Middle frontal gyrus (tissue), 1 donor: ENCODE data around the gene TBC1D22A.

Source experiments
- DNase-seq: peaks from one replicate; pipeline ENCODE4 v3.0.0-alpha.2; 2015; ENCODE audit warnings: low spot score; ENCODE audit errors: extremely low spot score

Gene TBC1D22A

GRCh38 chr22:46834021-46834737 lies 71.7 kb downstream of the TBC1D22A start:
- no peak for DNase-seq

DNA sequence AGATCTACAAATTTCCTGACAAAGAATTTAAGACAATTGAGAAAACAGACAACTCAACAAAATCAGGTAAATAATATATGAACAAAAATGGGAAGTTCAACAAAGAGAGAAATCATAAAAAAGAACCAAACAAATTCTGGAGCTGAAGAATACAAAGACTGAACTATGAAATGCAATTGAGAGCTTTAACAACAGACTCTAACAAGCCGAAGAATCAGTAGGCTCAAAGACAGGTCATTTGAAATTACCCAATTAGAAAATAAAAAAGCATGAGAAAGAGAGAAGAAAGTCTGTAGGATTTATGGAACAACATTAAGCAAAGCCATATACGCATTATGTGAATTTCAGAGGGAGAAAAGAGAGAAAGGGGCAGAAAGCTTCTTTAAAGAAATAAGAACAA lies 72.8 kb downstream of the TBC1D22A start:
- DNase-seq, result no peak

- no peak for DNase-seq
Measured at GRCh38 chr22:46835693-46836092, 73.2 kb downstream of the TBC1D22A start.

GRCh38 chr22:46841522-46841921 lies 79.1 kb downstream of the TBC1D22A start:
- no peak for DNase-seq

DNA sequence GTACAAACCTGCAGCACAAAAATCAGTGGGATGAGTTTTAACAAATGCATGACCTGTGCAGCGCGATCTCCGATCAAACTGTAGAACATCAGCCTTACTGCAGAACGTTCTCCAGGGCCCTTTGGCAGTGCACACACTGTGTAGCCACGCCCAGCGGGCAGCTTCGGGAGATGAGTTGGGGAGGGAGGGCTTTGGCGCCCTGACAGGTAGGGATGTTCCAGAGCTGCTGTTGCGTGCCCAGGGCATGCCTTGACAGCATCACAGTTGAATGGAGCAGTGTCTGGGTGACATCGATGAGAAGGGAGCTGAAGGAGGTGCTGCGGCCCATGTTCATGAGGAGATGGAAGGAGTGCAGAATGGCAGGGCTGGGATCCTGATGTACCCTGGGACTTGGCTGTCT lies 80.2 kb downstream of the TBC1D22A start:
- no peak for DNase-seq

DNA sequence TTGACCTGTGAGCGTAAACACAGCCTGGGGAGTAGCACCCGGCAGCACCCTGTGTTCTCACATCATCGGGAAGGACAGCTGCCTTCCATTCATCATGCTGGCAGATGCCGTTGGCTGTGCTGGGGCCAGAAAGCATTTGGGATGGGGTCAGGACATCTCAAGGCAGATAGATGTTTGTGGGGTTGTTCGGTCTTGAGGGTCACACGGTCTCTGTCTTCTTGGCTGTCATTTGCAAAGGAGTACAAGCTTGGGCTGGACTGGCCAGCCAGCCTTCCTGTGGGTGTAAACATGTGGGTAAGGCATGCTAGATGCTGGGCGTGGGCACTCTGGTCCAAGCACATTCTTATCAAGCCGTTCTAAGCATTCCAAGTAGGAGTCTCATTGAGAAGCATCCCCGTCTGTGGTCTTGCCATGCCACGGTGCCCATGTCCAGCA lies 81.4 kb downstream of the TBC1D22A start:
- no peak for DNase-seq

DNA sequence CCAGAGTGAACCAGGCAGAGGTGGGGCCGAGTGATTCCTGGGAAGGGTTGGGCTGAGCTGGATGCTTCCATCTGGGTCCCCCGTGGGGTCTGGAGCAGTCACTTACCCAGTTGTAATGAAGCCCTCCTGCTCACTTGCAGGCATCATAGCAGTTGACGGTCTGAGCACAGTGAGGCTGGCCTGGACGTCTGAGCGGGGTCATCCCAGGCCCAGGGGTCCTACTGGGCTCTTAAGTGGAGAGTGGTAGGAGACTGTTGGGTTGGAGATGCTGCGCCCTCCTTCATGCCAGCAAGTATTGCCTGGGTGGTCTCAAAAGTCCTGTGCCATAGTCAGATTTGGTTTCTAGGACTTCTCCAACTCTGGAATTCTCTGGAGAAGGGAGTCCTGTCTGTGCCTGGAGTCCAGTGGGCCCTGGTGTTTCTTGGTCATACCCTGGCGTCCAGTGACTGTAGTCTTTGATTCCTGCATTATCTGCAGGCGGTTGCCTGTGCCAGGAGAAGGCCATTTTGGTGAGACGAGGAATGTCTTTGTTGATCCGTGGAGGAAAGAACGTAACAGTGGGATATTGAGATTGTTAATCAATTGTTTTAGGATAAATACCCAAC lies 82.3 kb downstream of the TBC1D22A start:
- no peak for DNase-seq

- no peak for DNase-seq
Measured at GRCh38 chr22:46845296-46846149, 83.1 kb downstream of the TBC1D22A start.

DNA sequence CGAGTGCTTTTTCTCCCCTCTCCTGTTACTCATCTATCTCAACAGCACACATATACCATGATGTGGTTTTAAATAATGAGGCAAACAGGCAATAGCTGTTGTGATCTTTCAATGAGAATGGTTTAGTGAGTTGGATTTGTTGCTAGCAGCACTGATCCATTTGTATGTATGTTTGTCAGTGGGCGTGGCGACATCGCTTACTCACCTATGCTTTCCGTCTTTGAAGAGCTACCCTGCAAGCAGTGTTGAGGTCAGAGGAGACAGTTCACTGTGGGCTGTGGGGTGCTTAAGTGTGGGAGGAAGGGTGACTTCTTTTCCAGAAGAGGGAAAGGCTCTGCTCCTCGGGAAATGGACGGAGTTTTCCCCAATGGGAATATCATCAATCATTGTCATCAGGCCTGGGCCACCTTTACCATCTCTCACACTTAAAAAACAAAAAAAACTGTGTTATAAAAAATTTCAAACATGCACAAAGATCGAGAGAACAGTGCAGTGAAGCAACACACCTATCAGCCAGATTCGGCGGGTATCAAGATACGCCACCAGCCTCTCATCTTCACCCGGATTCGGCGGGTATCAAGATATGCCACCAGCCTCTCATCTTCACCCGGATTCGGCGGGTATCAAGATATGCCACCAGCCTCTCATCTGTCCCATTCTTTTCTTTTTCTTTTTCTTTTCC lies 83.8 kb downstream of the TBC1D22A start:
- no peak for DNase-seq

- DNase-seq, result no peak
Measured at GRCh38 chr22:46846832-46847355, 84.4 kb downstream of the TBC1D22A start.

GRCh38 chr22:46848197-46848596 lies 85.7 kb downstream of the TBC1D22A start:
- DNase-seq, result no peak

GRCh38 chr22:46849101-46849500 lies 86.7 kb downstream of the TBC1D22A start:
- no peak for DNase-seq

DNA sequence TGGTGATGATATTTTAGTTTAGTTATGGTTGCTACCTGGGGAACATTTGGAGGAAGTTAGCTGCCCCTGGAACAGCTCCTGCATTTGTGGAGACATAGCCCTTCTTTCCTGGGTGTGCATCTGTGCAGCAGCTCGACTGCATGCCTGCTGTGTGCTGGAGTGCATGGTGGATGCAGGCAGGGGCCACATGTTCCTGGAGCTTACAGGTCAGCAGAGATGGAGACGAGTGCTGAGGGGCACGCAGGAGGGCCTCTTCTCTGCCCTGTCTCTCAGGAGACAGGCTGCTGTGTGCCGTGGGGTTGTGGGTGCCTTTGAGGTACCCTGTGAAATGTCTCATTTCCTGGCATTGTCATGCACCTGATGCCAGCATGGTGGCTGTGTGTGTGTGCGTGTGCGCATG lies 87.5 kb downstream of the TBC1D22A start:
- DNase-seq, result no peak

DNA sequence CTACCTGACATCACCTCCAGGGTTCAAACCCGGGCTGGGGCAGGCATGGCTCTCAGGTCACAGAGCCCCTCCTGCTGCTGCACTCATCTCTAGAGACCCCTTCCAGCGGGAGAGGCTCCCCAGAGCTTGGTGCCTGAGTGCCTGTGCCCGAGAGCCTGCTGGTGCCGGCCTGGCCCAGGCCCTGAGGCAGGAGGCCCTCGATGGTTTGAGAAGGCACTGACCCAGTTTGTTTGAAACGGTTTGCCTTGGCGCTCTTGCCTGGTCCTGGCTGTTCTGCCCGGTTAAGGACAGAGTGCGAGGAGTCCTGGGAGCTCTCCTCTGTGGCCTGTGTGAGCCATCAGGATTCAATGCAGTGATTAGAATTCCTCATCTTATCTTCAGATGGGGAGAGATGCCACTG lies 88.9 kb downstream of the TBC1D22A start:
- no peak for DNase-seq

DNA sequence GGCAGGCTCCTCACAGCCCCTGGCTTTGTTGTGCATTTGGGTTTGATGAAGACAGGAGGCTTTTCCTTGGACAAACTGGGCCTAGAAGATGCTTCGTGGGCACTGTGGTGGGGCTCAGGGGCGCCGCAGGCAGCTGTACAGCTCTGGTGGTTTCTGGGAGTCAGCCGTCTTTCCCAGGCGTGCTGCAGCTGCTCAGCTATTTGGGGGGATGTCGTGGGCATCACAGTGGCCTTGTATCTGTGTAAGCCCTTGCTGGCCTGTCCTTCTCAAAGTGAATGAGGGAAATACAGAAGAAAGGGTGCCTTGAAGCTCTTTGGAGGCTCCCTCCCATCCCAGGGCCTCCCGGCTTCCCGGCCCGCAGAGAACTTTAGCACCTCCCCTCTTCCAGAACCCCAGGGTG lies 89.5 kb downstream of the TBC1D22A start:
- no peak for DNase-seq

GRCh38 chr22:46852771-46853170 lies 90.3 kb downstream of the TBC1D22A start:
- no peak for DNase-seq

DNA sequence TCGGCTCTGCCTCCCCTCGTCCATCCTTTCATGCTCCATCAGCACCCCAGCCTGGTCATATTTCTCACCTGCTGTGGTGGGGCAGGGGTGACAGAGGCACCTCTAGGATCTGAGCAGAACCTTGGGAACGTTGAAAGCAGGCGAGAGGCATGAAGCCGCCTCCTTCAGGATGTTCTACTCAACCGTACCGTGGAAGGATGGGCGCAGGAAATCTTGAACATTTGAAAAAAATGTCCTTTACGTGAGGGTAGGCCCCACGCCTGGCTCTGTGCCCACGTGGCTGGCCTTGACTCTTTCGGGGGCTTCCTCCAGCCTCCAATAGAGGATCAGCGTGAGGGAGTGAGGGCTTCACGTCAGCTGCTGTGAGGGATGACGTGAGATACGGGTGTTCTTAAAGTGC lies 90.7 kb downstream of the TBC1D22A start:
- DNase-seq, result no peak

- no peak for DNase-seq
Measured at GRCh38 chr22:46854125-46854870, 91.8 kb downstream of the TBC1D22A start.

DNA sequence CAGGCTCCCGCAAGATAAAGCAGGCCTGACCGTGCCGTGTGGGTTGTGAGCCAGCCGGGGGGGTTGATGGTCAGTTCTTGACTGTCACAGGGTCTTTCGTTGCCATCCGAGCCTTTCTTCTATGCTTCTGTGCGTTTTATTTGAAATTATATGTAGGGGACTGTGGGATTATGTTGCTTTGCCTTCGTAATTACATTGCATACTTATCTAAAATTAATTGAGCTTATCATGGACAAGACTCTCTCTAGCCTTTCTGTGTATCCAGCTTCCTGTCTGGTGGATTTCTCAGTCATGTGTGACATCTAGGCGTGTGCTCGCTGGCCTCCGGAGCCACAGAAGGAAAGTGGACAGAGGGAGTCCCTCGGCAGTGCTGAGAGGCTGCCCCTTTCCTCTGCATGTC lies 93.2 kb downstream of the TBC1D22A start:
- DNase-seq, result no peak

GRCh38 chr22:46856661-46857060 lies 94.2 kb downstream of the TBC1D22A start:
- no peak for DNase-seq
